ENCODE measurements around the gene MCEE. TPM values are rescaled to one million over a fixed set of nuclear protein-coding genes. Genes with fewer than 3 reads are reported as not detected.

MCEE gene
- total RNA-seq, 1 experiment from 2014 or later = 15.8 TPM

DNA sequence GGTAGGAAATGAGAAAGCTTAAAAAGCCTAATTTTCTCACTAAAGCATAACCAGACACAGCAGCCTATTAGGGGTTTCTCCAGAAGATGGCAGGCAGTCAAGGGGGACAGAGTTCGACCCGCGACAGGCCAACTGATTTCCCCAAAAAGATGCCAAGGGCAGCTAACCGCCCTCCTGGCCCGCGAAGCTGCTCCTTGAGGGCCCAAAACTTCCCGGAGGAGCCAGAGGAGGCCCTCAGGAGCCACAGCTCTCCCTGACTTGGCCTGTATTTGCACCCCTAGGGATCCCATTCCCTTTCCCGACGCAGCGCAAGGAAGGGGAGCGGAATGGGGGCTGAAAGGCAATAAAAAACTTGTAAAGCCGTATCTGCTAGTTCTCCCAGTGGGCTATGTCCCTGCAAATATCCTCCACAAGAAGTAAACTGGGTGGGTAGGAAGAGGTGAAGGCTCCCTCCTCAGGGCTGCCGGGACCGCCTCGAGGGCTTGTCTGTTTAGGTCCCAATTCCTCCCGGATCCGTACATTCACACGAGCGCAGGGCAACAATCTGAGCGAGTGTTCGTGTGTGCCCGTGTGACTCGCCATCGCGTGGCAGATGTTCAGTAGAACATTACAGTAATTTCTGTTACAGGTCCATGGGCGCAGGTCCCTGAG is 62.3 kb downstream of the MCEE start:
- TF ChIP-seq, protein P1, sequence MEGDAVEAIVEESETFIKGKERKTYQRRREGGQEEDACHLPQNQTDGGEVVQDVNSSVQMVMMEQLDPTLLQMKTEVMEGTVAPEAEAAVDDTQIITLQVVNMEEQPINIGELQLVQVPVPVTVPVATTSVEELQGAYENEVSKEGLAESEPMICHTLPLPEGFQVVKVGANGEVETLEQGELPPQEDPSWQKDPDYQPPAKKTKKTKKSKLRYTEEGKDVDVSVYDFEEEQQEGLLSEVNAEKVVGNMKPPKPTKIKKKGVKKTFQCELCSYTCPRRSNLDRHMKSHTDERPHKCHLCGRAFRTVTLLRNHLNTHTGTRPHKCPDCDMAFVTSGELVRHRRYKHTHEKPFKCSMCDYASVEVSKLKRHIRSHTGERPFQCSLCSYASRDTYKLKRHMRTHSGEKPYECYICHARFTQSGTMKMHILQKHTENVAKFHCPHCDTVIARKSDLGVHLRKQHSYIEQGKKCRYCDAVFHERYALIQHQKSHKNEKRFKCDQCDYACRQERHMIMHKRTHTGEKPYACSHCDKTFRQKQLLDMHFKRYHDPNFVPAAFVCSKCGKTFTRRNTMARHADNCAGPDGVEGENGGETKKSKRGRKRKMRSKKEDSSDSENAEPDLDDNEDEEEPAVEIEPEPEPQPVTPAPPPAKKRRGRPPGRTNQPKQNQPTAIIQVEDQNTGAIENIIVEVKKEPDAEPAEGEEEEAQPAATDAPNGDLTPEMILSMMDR (conservative IDR thresholded peaks at IDR 0.05) = no peak
- TF ChIP-seq EZH2 (IDR thresholded peaks at IDR 0.05; ENCODE audit: low read depth) = no peak
- intact Hi-C loops (cut with micrococcal nuclease; ENCODE audit: unreplicated experiment) = loop anchor here (1.0 to 5.0 kb wide), 2 partner anchors 45 to 63 kb away; partner anchors contain the start of genes MCEE and MPHOSPH10
- Histone ChIP-seq H3K4me2 (peak overlapping the region; percentile 95), H3K27ac (peak overlapping the region; percentile 40), H3K9me2 (ENCODE audit: insufficient read depth) (no peaks in the 10 kb centered on the region), H3K79me2 (ENCODE audit: low read depth) (peaks cover 24% of the 10 kb centered on the region), H3K4me1 (replicated peaks; ENCODE audit: insufficient read depth) (peaks cover 25% of the 10 kb centered on the region), H3F3A (ENCODE audit: insufficient read depth, low read depth) (peaks cover 12% of the 10 kb centered on the region; the same call in 1 of the 2 replicates), H3K4me3 (peak overlapping the region; percentile 72), H3K27me3 (ENCODE audit: insufficient read depth, low read depth) (no peaks in the 10 kb centered on the region), H3K9me3 (ENCODE audit: insufficient read depth, low read depth) (no peaks in the 10 kb centered on the region), H2AFZ (peak overlapping the region; percentile 84), H4K20me1 (ENCODE audit: insufficient read depth) (no peaks in the 10 kb centered on the region), H3K36me3 (ENCODE audit: low read depth) (no peaks in the 10 kb centered on the region)
- ChIA-PET POLR2A (ENCODE audit: unreplicated experiment) (interaction anchor here (0.6 to 1.0 kb wide), 3 partner anchors 62 to 1905 kb away, joined by 3 to 4 read pairs (median 3); partner anchors contain the start of gene MCEE), CTCF (interaction anchor here (0.6 to 0.7 kb wide), 3 partner anchors 83 to 450 kb away, joined by 3 to 11 read pairs (median 4); no protein-coding TSS in a partner anchor)
- no peak for DNase-seq
- TSS peak; percentile 90 for BruUV-seq (replicated peaks)

DNA sequence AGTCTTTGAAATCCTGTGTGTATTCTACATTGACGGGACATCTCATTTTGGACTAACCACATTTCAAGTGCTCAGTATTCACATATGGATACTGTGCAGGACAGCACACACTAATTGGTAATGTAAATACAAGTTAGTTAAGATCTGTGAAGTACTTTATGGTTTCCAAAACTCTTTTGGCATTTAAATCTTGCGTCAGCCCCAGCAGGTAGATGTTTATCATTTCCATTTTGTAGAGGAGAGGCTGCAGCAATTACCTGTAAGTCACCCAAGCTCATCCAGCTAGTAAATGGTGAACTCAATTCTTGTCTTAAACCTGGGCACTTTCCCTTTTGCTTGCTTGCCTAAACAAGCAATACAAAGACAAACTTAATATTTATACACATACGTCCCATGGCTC is 63.2 kb downstream of the MCEE start:
- Histone ChIP-seq H3K4me2 (peak overlapping the region; percentile 95), H4K20me1 (ENCODE audit: insufficient read depth) (no peaks in the 10 kb centered on the region), H3K27me3 (ENCODE audit: insufficient read depth, low read depth) (no peaks in the 10 kb centered on the region), H3K9me2 (ENCODE audit: insufficient read depth) (no peaks in the 10 kb centered on the region), H3K4me1 (replicated peaks; ENCODE audit: insufficient read depth) (peaks cover 25% of the 10 kb centered on the region), H2AFZ (no peak overlapping the region), H3K27ac (no peak overlapping the region), H3F3A (ENCODE audit: insufficient read depth, low read depth) (peaks cover 12% of the 10 kb centered on the region; the same call in 1 of the 2 replicates), H3K79me2 (ENCODE audit: low read depth) (peaks cover 24% of the 10 kb centered on the region), H3K4me3 (peak overlapping the region; percentile 72; the same call in 1 of the 2 replicates), H3K36me3 (ENCODE audit: low read depth) (no peaks in the 10 kb centered on the region), H3K9me3 (ENCODE audit: insufficient read depth, low read depth) (no peaks in the 10 kb centered on the region)
- DNase-seq = no peak
- CTCF ChIA-PET = interaction anchor here (0.7 kb wide), 1 partner anchor 174 kb away, joined by 3 read pairs; no protein-coding TSS in a partner anchor
- intact Hi-C loops (cut with micrococcal nuclease; ENCODE audit: unreplicated experiment) = loop anchor here (5.0 kb wide), 1 partner anchor 45 kb away; no protein-coding TSS in a partner anchor
- TF ChIP-seq EZH2 (IDR thresholded peaks at IDR 0.05; ENCODE audit: low read depth) = no peak
- TF ChIP-seq, protein P1 (conservative IDR thresholded peaks at IDR 0.05) = no peak
- no TSS peak for BruUV-seq (replicated peaks)
- POLR2A ChIA-PET (ENCODE audit: unreplicated experiment) = interaction anchor here (1.0 kb wide), 1 partner anchor 63 kb away, joined by 3 read pairs; the partner anchor contains the start of gene MCEE

DNA sequence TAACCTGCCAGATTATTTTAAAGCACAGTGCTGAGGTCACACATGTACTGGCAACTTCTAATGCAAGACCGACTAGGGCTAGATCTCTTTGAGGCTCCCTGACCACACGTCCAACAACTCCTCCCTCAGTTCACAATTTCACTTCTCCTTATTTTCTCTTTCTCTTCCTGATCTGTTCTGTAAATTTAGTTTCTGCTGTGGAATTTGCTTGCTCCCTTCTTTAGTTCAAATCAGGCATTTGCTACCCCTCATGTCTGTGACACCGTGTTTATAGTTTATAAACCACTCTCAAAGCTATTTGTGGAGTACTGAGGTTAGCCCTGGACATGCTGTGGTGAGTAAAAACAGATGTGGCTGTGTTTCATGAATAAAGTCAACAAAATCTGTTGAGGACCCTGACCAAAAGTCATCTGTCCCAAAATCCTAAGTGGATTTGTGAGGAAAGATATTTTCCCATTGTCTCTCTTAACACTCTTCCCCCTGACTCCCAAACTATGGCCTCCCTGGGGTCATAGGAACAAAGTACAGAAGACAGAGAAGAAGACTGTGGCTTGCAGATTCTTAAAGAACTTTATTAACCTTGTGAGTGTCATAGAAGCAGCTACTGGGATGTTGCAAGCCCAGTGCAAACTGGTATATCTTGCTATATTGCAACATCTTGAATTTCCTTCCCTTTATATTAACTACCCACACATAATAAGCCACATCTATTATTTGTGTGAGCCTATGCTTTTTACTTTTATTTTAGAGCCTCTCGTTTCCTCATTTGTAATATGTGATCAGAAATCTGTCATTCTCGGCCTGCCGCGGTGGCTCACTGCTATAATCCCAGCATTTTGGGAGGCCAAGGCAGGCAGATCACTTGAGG is 65.0 kb downstream of the MCEE start:
- Histone ChIP-seq H3K36me3 (ENCODE audit: low read depth) (no peaks in the 10 kb centered on the region), H4K20me1 (ENCODE audit: insufficient read depth) (no peaks in the 10 kb centered on the region), H3K79me2 (ENCODE audit: low read depth) (peaks cover 15% of the 10 kb centered on the region), H2AFZ (no peak overlapping the region), H3K4me2 (no peak overlapping the region), H3K27me3 (ENCODE audit: insufficient read depth, low read depth) (no peaks in the 10 kb centered on the region), H3K27ac (no peak overlapping the region), H3F3A (ENCODE audit: insufficient read depth, low read depth) (peaks cover 12% of the 10 kb centered on the region; the same call in 1 of the 2 replicates), H3K9me3 (ENCODE audit: insufficient read depth, low read depth) (no peaks in the 10 kb centered on the region), H3K4me1 (replicated peaks; ENCODE audit: insufficient read depth) (peaks cover 19% of the 10 kb centered on the region), H3K9me2 (ENCODE audit: insufficient read depth) (no peaks in the 10 kb centered on the region), H3K4me3 (no peak overlapping the region)
- intact Hi-C loops (cut with micrococcal nuclease; ENCODE audit: unreplicated experiment) = loop anchor here (5.0 kb wide), 1 partner anchor 43 kb away; no protein-coding TSS in a partner anchor
- CTCF ChIA-PET = no interaction called here
- no TSS peak for BruUV-seq (replicated peaks)
- no peak for DNase-seq
- POLR2A ChIA-PET (ENCODE audit: unreplicated experiment) = no interaction called here
- TF ChIP-seq, protein P1 (conservative IDR thresholded peaks at IDR 0.05) = no peak
- TF ChIP-seq EZH2 (IDR thresholded peaks at IDR 0.05; ENCODE audit: low read depth) = no peak
